Right hindlimb (tissue), 1 donor: ENCODE data around the gene RAB28.

Experiments used
- DNase-seq: peaks from one replicate; pipeline ENCODE4 v3.0.0-alpha.2; 2018

Gene RAB28

DNA sequence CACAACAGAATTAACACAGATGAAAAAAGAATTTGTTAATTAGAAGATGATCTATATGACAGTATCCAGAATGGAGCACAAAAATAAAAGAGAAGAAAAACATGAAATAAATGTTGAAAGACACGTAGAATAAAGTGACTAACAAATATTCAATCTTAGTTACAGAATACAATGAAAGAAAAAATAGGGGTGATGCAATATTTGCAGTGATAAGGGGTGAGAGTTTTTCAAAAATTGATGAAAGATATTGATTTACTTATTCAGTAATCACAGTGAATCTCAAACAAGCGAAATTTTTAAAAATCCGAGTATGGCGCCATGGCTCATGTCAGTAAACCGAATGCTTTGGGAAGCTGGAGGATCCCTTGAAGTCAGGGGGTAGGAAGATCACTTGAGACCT, 20.2 kb upstream of the RAB28 start:
- no peak for DNase-seq

DNA sequence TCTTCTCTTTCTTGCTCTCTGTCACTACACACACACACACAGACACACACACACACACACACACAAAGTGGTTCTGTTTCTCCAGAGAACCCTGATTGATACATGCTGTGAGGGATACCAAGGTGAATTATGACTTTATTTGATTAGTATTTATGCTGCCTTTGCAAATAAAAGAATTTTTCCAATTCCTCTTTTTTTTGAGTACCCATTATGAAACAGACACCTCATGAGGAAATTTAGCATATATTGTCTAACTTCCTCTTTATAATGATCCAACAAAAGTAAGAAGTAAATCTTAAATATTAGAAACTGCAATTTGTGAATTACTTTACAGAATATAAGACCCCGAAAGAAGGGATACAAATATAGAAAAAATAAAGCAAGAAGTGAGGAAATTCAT, 14.3 kb upstream of the RAB28 start:
- DNase-seq: no peak

DNA sequence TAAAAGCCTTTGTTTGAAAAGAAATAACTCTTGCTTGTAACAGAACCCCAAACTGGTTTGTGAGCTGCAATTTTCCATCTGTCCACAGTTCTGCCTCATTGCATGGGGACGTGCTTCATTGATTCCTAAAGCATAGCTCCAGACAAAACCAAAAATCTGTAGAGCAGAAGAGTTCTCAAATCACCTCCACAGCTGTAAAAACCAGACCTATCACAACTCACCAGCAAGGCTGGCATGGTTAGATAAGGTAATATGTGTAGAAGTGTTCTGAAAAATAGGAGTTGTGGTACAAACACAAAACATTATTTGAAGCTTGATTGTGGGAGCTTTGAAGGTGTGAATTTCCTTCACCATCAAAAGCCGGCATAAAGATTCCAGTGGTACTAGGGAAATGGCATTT, 12.5 kb upstream of the RAB28 start:
- DNase-seq: no peak

DNA sequence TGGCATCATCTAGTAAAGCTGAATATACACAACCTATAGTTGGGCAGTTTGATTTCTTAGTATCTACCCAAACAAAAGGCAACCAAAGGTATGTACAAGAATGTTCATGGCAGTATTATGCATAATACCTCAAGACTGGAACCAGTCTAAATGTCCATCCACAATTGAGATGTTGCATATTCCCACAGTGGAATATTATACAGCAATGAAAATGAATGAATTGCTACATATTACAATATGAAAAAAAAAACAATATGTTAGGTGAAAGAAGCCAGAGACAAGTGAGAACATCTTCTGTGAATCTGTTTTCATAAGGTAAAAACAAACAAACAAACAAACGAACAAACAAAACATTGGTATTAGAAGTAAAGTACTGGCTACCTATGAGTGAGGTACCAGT, 11.6 kb upstream of the RAB28 start:
- no peak for DNase-seq

DNA sequence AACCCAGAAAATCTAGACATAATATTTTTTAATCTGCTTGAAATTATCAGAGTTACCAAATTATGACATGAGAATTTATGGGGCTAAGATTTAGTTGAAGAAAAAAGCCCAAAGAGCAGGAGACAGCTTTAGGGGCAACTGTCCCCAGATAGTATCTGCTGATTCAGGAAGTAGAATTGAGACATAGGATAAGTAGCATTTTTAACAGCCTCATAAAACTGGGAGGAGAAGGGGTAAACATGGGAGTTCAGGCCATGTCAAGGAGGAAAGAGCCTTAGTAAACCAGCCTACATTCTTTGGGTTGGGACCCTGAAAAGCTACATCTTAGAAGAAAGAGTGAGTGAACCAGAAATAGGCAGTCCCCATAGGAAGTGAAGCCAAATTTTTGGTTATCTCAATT, 9.7 kb upstream of the RAB28 start:
- no peak for DNase-seq

DNA sequence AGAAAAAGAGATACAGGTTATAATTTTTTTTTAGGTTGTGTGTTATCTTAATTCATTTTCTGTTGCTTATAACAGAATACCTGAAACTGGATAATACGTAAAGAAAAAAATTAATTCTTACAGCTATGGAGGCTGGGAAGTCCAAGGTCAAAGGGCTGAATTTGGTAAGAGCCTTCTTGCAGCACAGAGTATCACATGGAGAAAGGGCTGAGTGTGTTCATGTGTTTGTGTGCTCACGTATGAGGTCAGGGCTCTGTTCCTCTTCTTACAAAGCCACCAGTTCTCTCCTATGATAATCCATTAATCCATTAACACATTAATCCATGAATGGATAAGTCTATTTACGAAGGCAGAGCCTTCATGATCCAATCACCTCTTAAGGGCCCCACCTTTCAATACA, 8.6 kb upstream of the RAB28 start:
- no peak for DNase-seq

DNA sequence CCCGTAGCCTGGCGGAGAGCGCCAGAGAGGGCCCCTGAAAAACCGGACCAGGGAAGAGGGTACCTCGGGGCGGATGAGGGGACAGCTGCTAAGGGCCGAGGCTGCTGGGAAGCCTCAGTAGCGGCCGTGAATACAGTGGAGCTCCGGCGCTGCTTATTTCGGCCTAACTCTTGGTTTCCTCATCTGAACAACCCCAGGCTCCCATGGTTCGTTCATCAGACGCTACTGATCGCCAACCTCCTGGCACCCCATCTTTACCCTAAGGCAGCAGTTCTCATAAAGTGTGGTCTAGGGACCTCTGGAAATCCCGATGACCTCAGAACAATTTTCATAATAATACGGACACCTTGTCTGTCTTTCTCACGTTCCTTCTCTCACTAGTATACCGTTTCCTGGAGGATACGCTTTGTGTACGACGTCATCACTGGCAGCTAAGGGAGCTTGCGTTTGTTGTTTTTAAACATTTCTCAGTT, 645 bp upstream of the RAB28 start:
- no peak for DNase-seq

DNA sequence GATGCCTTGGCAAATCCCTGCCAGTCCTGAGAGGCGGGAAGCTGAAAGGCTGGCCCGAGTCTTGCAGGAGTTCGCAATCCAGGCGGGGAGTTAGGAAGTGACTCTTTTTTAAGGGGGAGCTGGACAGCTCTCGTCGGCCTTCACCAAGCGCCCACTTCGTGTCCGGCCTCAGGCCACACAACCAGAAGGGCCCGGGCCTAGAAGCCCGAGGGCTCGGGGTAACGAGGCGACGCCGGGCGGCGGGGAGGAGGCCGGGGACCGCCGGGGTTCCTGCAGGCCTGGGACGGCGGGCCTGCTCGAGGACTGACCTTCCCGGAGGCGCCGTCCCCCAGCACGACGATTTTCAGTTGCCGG, 395 bp downstream of the RAB28 start:
- DNase-seq: no peak

DNA sequence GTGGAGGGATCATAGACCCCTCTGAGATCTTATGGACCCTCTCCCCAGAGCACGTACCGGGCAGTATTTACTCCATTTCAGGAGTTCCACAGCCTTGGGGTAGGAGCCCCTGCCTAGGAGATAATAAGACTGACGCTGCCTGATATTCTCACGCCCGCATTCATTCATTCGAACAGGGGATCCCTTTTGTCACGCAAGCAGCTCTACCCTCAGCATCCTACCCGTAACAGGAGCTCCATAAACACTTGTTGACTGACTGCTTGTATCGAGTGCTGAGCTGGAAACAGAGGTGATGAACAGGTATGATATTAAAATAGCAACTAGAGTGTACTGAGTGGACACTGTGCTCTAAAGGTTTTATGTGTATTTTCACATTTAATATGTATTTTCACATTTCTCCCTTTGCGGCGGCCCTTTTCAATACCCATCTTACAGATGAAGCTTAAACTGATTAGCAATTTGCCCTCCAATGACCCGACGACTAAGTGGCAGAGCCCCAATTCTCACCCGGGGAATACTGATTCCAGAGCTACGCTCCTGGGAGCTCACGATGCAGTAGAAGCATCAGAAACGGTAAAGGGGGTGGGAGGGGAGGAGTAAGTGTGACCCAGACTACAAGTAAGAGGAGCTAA, 888 bp downstream of the RAB28 start:
- no peak for DNase-seq

DNA sequence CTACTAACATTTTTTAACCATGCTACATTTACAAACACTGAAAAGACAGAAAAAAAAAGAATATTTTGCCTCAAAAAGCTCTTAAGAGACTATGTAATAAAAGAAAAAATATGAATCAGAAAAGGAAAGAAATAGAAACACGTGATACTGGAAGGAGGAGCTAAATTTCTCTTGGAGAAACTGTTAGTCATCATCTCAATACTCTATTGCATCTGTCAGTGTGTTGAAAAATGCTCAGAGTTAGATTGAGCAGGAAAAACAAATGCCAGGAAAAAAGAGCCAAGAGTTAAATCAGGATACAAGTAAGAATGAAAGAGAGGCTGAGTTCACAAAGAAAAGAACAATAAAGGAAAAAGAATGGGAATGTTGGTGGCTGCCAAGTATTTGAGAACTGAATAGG, 2.6 kb downstream of the RAB28 start:
- no peak for DNase-seq

DNA sequence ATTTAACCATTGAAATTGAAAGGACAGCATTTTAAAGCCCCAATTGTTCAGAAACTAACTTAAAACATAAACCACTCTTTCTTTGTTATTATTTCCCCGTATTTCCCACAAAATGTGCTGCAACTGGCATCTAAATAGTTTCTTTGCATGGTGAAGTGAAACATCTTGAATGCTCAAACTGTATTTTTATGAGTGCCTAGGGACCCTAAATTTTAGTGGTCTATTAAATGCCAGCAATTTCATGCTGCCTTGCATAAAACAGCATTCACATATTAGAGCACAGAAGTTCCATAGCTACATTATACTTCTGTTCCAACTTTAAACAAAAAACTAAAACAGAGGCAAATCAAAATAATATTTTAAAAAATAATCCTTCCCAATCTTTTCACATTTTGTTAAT, 5.4 kb downstream of the RAB28 start:
- DNase-seq: no peak

DNA sequence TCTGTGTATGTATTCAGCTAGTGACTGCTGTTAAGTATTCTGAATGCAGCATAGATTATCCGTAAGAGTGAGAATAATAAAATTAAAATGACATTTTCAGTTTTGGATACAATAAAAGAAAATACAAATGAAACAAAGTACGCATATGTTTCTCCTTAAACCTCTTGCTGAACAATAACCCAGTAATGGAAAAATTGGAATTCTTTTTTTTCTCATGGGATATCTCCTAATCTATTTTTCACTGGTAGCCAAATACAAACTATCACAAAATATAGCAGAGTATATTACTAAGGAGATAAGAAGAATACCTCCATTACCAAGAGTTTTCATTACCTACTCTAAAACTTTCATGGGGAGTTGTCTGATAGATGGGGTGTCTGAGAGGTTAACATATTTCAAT, 6.0 kb downstream of the RAB28 start:
- no peak for DNase-seq

DNA sequence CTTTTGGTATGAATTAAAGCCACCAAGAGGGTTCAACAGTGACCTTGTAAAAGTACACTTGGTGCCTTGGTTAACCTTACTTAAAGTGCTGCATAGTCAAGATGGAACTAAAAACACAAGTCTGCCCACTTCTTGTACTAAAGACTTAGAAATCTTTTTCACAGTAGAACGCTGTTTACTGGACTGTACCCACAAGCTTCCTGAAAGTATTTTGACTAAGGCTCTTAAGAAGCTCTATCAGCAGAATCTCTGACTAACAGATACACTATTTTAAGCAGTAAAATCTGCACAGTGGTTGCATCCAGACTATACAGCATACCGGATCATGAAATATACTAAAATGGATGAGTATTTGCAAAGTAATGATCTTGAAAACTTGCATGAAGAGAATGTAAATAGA, 7.2 kb downstream of the RAB28 start:
- no peak for DNase-seq

DNA sequence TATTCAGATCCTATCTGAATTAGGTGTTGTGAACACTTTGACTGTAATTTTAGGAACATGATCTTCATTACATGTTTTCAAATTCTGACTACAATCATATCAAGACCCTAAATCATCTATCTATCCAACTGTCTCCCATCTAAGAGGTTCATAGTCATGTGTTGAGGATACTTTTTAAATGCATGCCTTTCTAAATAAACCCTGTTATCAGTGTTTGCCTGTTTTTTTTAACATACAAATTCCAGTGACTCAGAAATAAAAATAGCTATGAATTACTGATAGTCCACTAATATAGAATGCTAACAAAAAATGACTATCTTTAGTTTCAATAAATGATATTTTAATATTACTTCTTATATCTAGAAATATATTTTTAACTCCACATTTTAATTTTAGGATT, 8.0 kb downstream of the RAB28 start:
- no peak for DNase-seq

DNA sequence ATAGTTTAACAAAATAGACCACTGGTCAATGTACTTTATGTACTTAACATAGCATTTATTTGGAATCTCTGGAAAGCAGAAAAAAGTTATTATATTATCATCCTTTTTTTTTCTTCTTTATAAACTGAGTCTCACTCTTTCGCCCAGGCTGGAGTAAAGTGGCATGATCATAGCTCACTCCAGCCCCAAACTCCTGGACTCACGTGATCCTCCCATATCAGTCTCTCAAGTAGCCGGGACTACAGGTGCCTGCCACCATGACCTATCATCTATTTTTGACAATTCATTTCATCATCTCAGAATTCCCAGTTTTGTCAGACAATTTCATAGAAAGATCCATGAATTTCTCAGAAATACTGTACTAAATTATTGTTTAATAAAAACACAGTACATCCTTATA, 12.7 kb downstream of the RAB28 start:
- DNase-seq: no peak

DNA sequence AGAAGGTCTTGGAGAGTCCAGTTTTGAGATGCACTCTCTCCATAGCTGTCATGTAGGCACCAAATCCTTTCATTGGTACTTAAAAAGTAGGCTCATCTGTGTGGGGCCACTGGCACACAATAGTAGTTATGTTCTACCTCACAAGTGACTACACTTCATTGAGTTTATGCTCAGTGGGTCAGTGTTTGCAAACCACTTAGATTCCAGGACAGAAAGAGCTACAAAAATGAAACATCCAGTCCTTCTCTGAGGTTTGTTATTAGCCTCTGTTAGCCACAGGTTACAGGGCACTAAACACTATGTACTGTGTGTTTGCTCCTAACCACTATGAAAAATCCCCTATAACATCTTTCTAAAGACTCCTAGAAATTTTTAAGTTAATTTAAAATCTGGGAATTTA, 13.8 kb downstream of the RAB28 start:
- DNase-seq: no peak

DNA sequence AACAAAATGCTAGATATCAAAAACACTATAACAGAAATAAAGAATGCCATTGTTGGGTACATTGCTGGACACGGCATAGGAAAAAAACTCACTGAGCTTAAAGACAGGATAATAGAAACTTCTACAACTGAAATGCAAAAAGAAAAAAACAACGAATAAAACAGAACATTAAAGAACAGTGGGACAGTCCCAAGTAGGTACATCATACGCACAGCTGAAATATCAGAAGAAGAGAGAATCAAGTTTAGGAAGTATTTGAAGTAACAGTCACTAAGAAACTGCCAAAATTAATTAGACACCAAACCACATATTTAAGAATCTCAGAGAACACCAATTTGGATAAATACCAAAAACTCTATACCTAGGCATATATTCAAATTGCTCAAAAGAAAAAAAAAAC, 19.2 kb downstream of the RAB28 start:
- no peak for DNase-seq

DNA sequence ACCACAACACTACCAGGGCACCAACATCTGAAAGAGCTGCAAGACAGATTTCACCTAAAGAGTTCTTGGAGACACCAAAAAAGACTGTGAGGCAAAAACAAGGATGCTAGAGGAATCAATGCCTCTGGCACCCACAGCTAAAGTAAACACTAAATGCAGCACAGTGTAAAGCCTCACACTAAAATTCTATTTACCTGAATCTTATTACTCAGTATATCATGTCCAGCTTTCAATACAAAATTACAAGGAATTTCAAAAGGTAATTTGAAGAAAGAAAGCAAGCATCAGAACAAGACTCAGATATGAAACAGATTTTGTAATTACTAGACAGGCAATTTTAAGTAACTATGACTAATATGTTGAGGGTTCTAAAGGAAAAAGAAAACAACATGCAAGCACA, 19.6 kb downstream of the RAB28 start:
- DNase-seq: no peak

DNA sequence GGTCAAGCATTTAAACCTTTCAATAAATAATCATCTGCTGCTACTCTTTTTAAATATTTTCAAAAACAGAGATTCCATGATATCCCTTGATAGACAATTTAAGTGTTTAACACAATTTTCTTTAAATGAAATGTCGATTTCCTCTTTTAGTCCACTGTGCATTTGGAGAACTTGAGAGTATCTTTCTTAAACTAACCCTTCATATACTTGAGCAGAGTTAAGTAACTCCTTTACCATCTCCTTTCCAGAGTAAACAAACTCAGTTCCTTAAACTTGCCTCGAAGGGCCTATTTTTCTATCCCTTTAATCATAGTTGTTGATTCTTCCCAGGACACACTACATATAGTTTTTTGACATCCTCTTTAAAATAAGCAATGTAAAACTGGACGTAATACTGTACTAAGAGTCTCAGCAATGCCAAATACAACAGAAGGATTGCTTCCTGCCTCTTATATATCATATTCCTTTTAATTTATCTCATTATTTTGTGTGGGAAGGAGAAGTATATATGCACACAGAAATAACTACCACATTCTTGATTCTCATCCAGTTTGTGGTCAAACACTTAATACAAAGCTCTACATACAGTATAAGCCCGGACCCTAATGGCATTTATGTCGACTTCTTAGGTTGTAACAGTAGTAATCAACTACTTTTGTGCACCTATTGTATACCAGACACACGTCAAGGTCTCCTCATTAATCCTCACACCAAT, 22.8 kb downstream of the RAB28 start:
- DNase-seq: no peak

DNA sequence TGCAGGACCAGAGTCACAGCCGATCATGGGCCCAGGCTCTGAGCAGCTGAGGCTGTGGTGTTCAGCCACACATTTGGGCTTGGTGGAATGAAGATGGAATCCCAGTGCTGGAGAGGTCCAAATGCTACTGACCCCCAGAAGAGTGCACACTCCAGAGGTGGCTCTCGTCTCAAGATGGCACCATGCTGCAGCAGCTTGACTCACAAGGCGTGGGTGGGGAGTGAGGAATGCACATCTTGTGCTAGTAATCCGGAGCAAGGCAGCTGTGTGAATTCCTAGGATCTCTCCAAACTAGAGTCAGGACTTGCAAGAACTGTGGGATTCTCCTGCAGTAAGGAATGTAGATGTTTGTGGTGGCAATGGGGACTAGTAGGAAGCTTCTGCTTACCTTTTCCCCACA, 28.7 kb downstream of the RAB28 start:
- no peak for DNase-seq

DNA sequence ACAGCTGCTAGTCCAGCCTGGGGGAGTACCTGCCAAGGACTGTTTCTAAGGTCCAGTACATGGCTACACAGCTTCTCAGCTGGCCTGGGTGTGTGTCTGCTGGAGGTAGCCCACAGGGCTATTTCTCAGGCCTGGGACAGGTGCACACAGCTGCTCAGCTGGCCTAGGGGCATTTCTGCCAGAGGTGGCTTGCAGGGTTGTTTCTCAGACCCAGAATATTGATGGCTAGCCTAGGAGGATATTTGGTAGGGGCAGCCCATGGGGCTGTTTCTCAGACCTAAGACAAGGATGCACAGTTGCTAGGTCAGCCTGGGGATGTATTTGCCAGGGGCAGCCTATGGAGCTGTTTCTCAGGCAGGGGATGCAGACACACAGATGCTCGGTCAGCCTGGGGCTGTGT, 29.4 kb downstream of the RAB28 start:
- DNase-seq: no peak

DNA sequence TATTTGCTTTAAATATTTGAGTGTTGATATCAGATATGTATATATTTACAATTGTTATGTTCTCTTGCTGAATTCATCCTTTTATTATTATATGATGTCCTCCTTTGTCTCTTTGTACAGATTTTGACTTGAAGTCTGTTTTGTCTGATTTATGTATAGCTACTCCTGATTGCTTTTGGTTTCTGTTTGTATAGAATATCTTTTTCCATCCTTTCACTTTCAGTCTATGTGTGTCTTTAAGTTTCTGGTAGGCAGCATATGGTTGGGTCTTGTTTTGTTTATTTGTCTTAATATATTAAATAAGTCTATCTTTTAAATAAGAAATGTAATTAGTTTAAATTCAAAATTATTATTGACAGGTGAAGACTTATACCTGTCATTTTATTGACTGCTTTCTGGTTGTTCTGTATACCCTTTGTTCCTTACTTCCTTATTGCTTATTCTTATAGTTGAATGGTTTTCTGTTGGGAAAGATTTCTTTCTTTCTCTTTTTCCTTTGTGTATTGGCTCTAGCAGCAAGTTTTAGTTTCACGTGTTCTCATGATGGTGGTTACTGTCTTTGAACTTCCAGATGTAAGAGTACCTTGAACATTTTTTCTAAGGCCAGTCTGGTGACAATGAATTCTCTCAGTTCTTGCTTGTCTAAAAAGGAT, 31.1 kb downstream of the RAB28 start:
- DNase-seq: no peak

DNA sequence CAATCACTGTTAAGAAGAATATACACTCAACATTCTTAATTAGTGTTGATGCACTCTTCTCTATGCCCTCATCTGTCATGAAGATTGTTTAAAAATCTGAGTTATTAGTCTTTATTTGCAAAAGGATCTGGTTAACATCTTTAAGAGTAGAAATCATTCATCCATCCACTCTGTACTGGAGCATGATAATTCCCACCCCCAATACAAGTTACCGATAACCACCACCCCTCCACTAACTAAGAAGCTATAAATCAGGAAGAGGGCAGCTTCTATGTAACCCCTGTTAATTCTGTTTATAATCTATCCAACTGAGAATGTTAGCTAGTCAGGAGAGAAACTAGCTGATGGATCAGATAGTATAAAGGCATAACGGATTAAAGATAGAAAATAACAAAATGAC, 34.5 kb downstream of the RAB28 start:
- no peak for DNase-seq
